IPS-15b (cell line): ENCODE measurements around the gene MOGAT1.

Experiments used
- H3K27me3 ChIP-seq: one replicate; pipeline ENCODE4 v1.6.1; 2013; ENCODE audit warnings: low read length; ENCODE audit not compliant: control insufficient read depth, insufficient read depth
- H3K36me3 ChIP-seq: one replicate; pipeline ENCODE4 v1.6.1; 2013; ENCODE audit warnings: low read length; ENCODE audit not compliant: control insufficient read depth, insufficient read depth
- H3K4me1 ChIP-seq: one replicate; pipeline ENCODE4 v1.6.1; 2013; ENCODE audit warnings: mild to moderate bottlenecking, low read length; ENCODE audit not compliant: control insufficient read depth, insufficient read depth
- H3K4me3 ChIP-seq: one replicate; pipeline ENCODE4 v1.5.1; 2013; ENCODE audit warnings: low read depth, low read length
- H3K9ac ChIP-seq: one replicate; pipeline ENCODE4 v1.6.1; 2013; ENCODE audit warnings: low read depth, mild to moderate bottlenecking, low read length
- H3K9me3 ChIP-seq: one replicate; pipeline ENCODE4 v1.6.1; 2013; ENCODE audit warnings: mild to moderate bottlenecking, low read length; ENCODE audit not compliant: control insufficient read depth, insufficient read depth

The MOGAT1 gene

GRCh38 chr2:222733846-222734702 is 62.6 kb downstream of the MOGAT1 start:
- Histone ChIP-seq H3K36me3 (no peaks in the 10 kb centered on the region), H3K27me3 (no peaks in the 10 kb centered on the region), H3K4me3 (no peak overlapping the region), H3K4me1 (peaks cover 8% of the 10 kb centered on the region), H3K9ac (no peak overlapping the region), H3K9me3 (no peaks in the 10 kb centered on the region)

GRCh38 chr2:222734703-222735014 is 63.2 kb downstream of the MOGAT1 start:
- Histone ChIP-seq H3K4me1 (peaks cover 10% of the 10 kb centered on the region), H3K9me3 (no peaks in the 10 kb centered on the region), H3K9ac (no peak overlapping the region), H3K27me3 (no peaks in the 10 kb centered on the region), H3K36me3 (no peaks in the 10 kb centered on the region), H3K4me3 (no peak overlapping the region)

- Histone ChIP-seq H3K27me3 (no peaks in the 10 kb centered on the region), H3K9me3 (no peaks in the 10 kb centered on the region), H3K9ac (no peak overlapping the region), H3K4me1 (peaks cover 10% of the 10 kb centered on the region), H3K4me3 (no peak overlapping the region), H3K36me3 (no peaks in the 10 kb centered on the region)
These were observed 64.8 kb downstream of the MOGAT1 start for GRCh38 chr2:222736301-222736700.

DNA sequence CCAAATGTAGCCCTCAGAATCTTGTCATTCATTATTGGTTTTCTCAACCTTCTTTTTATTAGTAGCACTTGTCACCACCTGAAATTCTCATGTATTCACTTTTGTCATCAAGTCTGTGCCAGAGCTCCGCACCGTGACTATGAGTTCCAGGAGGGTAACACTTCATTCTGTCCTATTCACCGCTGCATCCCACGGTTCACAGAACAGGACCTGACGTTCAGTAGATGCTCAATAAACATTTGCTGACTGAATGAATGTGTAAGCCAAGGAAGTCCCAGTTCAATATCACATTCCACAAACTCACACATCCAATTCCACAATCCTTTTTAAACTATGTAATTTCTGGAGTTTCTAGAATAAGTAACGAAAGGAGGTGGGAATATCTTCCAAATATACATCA is 65.5 kb downstream of the MOGAT1 start:
- Histone ChIP-seq H3K9ac (no peak overlapping the region), H3K27me3 (no peaks in the 10 kb centered on the region), H3K36me3 (no peaks in the 10 kb centered on the region), H3K4me1 (peaks cover 10% of the 10 kb centered on the region), H3K9me3 (no peaks in the 10 kb centered on the region), H3K4me3 (no peak overlapping the region)

GRCh38 chr2:222738312-222738711 is 66.9 kb downstream of the MOGAT1 start:
- Histone ChIP-seq H3K9ac (no peak overlapping the region), H3K36me3 (no peaks in the 10 kb centered on the region), H3K27me3 (no peaks in the 10 kb centered on the region), H3K9me3 (no peaks in the 10 kb centered on the region), H3K4me3 (no peak overlapping the region), H3K4me1 (peaks cover 10% of the 10 kb centered on the region)

DNA sequence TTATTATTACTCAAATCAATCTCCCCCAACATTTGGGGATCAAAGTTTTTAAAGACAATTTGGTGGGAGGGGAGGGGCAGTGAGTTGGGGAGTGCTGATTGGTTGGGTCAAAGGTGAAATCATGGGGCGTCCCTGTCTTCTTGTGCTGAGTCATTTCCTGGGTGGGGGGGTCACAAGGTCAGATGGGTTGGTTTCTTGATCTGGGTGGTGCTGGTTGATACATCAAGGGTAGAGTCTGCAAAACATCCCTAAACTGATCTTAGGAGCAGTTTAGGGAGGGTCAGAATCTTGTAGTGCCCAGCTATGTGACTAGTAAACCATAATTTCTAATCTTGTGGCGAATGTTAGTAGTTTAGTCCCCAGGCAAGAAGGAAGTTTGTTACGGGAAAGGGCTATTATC is 67.4 kb downstream of the MOGAT1 start:
- Histone ChIP-seq H3K36me3 (no peaks in the 10 kb centered on the region), H3K4me3 (no peak overlapping the region), H3K4me1 (peaks cover 10% of the 10 kb centered on the region), H3K9ac (no peak overlapping the region), H3K27me3 (no peaks in the 10 kb centered on the region), H3K9me3 (no peaks in the 10 kb centered on the region)

GRCh38 chr2:222739939-222740338 is 68.5 kb downstream of the MOGAT1 start:
- Histone ChIP-seq H3K36me3 (no peaks in the 10 kb centered on the region), H3K4me1 (peaks cover 10% of the 10 kb centered on the region), H3K9ac (no peak overlapping the region), H3K9me3 (no peaks in the 10 kb centered on the region), H3K4me3 (no peak overlapping the region), H3K27me3 (no peaks in the 10 kb centered on the region)

DNA sequence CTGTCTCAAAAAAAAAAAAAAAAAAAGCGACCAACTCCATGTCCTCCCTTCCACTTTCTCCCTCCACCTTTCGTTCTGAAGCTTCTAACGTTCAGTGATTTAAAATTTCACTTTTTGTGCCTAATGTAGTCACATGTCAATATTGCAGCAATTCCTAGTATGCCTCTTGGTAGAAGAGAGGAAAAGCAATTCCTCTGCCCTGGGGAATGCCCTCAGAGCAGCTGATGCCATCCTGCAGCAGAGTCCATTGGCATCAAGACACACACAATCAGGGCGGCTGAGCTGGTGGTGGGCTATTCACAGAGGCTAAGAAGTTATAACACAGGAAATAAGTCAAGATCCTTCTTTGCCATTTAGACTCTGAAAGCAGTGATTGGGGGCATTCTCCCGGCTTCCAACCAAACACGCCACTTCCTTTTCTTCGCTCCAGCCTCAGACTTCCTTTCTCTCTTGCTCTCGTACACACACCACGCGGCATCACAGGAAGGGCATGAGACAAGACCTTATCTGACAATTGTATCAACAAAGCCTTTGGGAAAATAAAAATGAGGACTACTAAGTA is 71.9 kb downstream of the MOGAT1 start:
- Histone ChIP-seq H3K4me3 (no peak overlapping the region), H3K36me3 (no peaks in the 10 kb centered on the region), H3K4me1 (peaks cover 15% of the 10 kb centered on the region), H3K9ac (no peak overlapping the region), H3K9me3 (no peaks in the 10 kb centered on the region), H3K27me3 (no peaks in the 10 kb centered on the region)

DNA sequence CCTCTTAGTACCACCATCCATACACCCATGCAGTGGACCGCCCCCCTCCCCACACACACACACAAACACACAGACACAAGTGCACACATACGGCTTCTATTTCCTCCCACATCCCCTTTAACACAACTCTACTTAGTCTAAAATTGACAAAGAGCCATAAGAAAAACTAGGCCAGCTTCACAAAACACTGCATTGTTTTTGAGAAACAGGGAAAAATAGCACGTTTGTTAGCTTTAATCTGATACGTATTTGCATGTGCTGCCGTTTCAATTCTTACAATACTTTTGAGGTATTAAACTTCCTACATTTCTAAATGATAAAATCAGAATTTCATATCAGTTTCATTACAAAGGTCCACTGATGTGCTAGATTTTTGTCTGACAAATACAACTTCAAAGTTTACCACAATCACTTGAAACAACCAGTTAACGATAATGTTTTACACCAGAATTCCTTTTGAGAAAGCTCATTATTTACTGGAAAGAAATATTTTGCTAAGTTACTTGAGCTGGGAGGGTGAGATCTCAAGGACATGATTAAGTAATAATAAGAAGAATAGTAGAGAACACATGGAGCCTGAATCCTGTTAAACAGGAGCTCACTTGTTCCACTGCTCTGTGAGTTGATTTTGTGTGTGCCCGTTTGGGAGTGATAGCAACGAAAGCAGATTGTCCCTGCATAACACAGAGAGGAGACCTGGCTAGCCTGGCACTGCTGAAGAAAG is 74.5 kb downstream of the MOGAT1 start:
- Histone ChIP-seq H3K27me3 (no peaks in the 10 kb centered on the region), H3K9me3 (no peaks in the 10 kb centered on the region), H3K4me3 (no peak overlapping the region), H3K4me1 (peaks cover 8% of the 10 kb centered on the region), H3K9ac (no peak overlapping the region), H3K36me3 (no peaks in the 10 kb centered on the region)

- no peaks in the 10 kb centered on the region for H3K27me3 ChIP-seq
These were observed 76.2 kb downstream of the MOGAT1 start for GRCh38 chr2:222747526-222748160.

DNA sequence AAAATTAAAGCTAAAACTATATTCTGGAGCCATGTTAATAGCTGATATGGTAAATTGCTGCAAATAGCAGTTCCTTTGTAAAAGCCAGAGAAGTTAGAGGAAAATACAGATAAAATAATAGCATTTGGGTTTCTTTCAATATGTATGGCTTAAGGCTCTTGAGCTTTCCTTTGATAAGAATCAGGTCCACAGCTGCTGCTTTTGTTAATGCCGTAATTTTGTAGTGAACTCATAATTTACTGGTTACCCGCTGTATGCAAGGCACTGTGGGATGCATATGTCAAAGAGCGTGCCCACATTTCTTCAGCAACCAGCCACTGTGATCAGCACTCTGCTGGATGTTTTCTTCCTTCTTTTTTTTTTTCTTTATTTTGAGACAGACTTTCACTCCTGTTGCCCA is 79.1 kb downstream of the MOGAT1 start:
- Histone ChIP-seq H3K9ac (no peak overlapping the region), H3K36me3 (no peaks in the 10 kb centered on the region), H3K27me3 (peaks cover 2% of the 10 kb centered on the region), H3K4me1 (peaks cover 8% of the 10 kb centered on the region), H3K9me3 (no peaks in the 10 kb centered on the region), H3K4me3 (no peak overlapping the region)

More at GRCh38 chr2:222747526-222748160, 76.2 kb downstream of the MOGAT1 start:
- Histone ChIP-seq H3K9ac (no peak overlapping the region), H3K4me1 (peaks cover 8% of the 10 kb centered on the region), H3K9me3 (no peaks in the 10 kb centered on the region), H3K4me3 (no peak overlapping the region), H3K36me3 (no peaks in the 10 kb centered on the region)
